ENCODE measurements around the gene ZNF414.

DNA sequence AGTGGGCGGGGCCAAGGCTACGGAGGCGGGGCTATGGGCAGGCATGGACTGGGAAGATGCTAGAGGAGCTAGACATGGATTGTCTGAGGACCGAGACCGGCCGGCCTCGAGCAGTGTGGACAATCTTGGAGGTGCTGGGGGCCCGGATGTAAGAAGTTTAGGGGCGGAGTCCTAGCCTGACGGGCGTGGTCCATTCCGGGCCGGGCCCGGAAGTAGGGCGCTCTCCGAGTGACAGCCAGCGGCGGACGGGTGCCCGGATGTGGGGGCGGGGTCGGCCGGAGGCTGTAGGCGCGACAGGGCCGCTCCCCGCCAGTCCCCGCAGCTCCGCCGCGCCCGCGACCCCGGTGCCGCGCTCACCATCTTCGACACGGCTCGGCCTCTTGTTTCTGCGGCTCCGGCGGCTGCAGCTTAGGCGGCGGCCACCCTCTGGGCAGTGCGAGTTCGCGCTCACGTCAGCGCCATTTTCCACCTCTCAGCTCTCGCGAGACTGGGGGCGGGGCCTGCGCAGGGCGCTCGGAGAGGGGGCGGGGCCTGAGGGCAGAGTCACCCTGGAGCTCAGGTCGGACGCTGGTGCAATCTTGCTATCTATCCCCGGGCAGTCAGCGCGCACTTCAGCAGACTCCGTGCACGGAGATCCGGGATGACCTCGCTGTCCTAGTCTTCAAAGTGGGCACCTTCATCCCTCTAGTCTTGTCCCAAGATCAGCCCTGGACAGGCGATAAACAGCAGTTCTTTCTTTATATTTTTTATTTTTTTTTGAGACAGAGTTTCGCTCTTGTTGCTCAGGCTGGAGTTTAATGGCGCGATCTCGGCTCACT, at the start of gene ZNF414:
- TF ChIP-seq POLR2AphosphoS5 (IDR thresholded peaks at IDR 0.05; ENCODE audit: insufficient read depth in 1 of 2, low read depth in 1 of 2) = peak; percentile 60 to 88
- TF ChIP-seq POLR2A (IDR thresholded peaks at IDR 0.05) = peak; percentile 45 to 71
- TF ChIP-seq, protein P1, sequence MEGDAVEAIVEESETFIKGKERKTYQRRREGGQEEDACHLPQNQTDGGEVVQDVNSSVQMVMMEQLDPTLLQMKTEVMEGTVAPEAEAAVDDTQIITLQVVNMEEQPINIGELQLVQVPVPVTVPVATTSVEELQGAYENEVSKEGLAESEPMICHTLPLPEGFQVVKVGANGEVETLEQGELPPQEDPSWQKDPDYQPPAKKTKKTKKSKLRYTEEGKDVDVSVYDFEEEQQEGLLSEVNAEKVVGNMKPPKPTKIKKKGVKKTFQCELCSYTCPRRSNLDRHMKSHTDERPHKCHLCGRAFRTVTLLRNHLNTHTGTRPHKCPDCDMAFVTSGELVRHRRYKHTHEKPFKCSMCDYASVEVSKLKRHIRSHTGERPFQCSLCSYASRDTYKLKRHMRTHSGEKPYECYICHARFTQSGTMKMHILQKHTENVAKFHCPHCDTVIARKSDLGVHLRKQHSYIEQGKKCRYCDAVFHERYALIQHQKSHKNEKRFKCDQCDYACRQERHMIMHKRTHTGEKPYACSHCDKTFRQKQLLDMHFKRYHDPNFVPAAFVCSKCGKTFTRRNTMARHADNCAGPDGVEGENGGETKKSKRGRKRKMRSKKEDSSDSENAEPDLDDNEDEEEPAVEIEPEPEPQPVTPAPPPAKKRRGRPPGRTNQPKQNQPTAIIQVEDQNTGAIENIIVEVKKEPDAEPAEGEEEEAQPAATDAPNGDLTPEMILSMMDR (IDR thresholded peaks at IDR 0.05) = no peak
